Stromal cell of bone marrow (primary cell): ENCODE data around the gene DOLK.
"Not testable (repeated sequence)": the region's sequence is repeated elsewhere in the genome, so short reads cannot be mapped to it uniquely, and the experiment has no call there.

Experiments
- DNase-seq: peaks from one replicate; pipeline ENCODE4 v3.0.0-alpha.2; 2012; ENCODE audit warnings: low read depth

The DOLK gene

DNA sequence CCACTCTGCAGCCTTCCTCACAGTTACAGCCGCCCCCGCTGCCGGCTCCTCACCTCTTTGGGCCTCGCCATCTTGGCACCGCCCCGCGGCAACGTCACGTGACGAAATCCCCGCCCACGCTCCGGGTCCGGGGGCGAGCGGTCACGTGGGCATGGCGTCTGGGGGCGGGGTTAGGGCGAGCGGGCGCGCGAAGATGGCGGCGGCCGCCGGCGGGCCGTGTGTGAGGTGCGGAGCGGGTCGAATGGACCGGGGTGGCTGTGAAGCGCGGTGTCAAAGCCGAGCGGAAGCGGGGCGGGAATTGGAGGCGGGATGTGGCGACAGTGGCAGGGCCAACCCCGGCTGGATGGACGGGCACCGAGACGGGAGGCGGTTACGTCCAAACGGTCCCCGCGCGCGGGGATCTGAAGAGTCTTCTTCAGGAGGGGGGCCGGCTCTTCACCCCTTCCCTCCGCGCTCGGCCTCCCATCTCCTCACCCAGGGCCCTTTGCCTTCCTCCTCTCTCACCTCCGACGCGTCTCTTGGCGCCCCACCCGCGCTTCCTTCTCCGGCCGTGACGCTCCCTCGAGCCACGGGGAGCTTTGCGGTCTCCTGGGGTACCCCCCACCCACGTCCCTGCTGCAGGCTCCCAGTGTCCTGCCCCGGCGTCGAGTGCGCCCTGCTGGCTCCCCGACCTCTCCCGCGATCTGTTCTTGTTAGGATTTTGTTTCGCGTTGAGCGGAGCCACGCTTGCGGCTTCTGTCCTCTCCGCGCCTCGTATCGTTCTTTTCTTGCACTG, at the start of gene DOLK, which contains the start of gene NUP188:
DOLK (minus strand) TSS at position 77 of the 775 bp plus-strand sequence. CDS start 300 bp downstream, outside the sequence.
NUP188 (plus strand) TSS at position 173 of the 775 bp plus-strand sequence; CDS start at position 194, 21 bp downstream.
- DNase-seq = peak; percentile 78

DNA sequence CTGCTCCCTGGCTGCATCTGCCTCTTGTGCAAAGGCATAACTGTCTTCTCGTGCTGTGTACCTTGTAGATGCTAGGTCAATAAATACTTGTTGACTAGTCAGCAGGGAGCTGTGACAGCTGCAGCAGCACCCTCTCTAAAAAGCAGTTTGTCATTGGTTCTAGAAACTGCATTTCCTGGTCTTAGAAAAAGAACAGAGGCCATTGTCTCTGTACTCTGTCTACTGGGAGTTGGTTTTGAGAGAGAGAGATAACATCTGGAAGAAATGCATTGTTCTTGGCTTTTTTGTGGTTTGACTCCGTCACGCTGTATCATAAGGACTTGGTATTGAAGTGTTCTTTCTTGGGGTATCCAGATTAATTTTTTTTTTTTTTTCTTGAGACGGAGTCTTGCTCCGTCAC, 48.4 kb upstream of the DOLK start:
- DNase-seq = no peak

DNA sequence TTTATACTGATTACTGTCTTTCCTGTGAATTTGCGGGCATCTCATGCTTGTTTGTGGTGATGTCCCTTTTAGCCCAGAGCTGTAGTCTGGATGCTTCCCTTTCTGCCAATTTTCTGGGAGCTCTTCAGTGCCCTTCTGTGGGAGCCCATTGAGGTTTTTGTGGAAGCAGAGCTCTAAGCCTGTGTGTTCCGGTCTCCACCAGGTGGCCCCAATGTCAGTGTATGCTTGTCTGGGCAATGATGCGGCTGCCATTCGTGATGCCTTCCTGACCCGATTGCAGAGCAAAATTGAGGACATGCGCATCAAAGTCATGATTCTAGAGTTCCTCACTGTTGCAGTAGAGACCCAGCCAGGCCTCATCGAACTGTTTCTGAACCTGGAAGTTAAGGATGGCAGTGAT, 45.6 kb upstream of the DOLK start:
- DNase-seq = no peak

DNA sequence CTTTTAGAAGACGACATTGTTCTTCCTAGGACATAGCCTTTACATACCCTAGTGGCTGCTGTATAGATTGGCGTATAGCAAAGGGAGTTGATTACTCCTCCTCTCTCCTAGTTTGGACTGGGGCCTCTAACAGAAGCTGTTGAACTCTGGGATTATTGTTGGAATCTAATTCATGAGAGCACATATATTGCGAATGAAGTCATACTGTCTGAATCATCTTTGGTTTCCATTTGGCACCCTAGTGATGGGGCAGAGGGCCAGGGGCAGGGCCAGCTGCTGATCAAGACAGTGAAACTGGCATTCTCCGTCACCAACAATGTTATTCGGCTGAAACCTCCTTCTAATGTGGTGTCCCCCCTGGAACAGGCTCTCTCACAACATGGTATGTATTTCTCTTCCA, 40.4 kb upstream of the DOLK start:
- DNase-seq = peak; percentile 85

DNA sequence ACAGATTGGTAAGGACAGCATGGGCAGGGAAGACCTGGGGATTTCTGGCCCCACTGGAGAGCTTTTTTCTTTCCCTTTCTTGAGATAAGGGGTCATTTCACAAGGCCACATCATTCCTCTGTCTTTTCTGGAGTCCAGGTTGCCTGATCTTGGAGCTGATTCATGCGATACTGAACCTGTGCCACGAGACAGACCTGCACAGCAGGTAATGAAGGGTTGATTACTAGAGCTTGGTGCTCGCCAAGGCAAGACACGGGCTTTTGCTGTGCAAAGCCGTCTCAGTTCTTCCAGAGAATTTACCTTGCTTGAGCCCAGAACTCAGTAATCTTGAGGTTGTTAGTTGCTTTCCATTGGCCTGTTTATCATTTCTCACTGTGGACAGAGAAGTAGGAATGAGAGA, 39.3 kb upstream of the DOLK start:
- DNase-seq = no peak

DNA sequence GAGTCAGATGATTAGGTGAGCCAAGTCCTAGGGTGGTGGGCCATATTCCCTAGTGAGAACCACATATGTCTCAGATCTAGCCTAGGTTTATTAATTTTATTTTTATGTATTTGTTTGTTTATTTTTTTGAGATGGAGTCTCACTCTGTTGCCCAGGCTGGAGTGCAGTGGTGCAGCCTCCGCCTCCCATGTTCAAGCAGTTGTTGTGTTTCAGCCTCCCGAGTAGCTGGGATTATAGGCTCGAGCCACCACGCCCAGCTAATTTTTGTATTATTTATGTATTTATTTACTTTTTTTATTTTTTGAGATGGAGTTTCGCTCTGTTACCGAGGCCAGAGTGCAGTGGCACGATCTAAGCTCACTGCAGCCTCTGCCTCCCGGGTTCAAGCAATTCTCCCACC, 36.1 kb upstream of the DOLK start:
- no peak for DNase-seq

DNA sequence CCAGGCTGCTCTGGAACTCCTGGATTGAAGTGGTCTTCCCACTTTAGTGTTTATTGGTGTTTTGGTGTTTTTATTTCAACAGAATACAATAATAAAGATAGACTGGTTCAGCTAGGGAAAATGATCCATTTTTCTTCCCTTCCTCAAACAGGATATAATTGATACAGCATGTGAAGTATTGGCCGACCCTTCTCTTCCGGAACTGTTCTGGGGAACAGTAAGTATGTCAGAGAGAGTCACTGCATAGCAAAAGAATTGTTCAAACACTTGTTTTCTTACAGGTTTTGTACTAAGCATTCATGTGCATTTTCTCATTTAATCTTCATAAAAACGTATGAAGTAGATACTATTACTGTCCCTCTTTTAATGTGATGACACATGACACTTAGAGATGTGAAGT, 31.7 kb upstream of the DOLK start:
- no peak for DNase-seq

DNA sequence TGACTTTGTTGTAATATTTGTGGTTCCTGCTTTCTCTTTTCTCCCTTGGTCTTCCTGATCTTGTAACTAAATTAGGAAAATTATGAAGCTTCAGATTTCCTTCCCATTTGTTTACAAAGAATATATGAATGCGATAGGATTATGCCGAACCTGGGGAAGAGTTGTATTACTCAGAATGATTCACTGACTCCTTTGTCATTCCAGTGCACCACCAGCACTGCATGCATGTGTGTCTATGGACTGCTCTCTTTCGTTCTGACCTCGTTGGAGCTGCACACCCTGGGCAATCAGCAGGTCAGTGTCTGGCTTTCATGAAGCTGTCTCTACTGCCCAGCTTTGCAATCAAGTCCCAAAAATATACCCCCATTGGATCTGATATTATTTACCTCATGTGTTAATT, 25.6 kb upstream of the DOLK start:
- peak; percentile 19 for DNase-seq

DNA sequence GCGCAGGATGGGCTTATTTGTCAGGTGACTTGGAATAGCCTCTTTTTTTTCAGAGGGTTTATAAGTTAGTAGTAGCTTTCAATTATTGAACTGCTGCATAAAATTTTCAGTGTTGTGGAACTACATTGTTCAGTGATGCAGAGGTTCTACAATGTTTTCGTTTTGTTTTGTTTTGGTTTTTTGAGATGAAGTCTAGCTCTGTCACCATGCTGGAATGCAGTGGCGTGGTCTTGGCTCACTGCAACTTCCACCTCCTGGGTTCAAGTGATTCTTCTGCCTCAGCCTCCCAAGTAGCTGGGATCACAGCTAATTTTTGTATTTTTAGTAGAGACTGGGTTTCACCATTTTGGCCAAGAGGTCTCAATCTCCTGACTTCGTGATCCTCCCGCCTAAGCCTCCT, 22.1 kb upstream of the DOLK start:
- no peak for DNase-seq

DNA sequence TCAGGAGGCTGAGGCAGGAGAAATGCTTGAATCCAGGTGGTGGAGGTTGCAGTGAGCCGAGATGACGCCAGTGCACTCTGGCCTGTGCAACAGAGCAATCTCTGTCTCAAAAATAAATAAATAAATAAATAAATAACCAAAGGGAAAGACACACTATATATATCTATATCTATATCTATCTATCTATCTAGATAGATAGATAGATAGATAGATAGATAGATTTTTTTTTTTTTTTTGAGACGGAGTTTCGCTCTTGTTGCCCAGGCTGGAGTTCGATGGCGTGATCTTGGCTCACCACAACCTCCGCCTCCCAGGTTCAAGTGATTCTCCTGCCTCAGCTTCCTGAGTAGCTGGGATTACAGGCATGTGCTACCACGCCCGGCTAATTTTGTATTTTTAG, 14.0 kb upstream of the DOLK start:
- DNase-seq = not testable (repeated sequence)

DNA sequence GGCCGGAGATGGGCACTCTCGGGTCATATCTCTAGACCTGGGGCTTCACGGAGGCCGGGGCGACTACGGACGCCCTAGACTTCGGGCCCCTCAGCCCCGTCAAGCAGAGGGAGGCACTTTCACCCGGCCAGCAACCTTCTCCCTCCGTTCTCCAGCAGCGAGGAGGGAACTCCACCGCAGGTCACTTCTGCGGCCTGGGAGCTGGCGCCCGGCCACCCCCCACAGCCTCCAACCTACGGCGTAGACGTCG, 201 bp downstream of the DOLK start:
- no peak for DNase-seq

DNA sequence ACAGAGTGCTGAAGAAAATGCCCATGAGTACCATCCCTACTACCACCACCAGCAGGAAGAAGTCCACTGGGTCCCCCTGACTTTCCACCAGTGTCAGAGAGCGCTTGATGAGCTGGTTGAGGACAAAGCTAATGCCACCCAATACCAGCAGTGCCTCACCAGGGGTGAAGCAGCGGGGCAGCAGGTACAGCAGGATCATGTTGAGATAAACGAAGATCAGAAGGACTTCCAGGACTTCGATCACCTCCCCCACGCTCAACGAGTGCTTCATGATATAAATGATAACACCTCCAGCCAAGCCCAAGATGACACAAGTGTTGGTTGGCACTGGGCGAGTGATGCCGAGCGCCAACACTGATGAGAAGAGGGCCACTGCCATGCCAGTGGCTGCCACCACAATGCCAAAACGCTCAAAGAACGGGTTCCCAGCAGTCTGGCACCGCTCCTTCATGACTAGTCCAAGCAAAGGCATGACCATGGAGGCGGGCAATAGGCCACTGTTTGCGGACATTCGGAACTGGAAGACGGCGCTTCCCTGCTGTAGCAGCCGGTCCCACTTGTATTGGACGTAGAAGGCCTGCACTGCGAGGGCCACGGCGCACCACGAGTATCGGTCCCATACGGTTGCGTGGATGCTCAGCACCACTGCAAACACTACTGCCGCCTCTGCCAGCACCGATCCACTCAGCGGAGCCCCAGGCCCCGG, 679 bp downstream of the DOLK start:
- DNase-seq = no peak

DNA sequence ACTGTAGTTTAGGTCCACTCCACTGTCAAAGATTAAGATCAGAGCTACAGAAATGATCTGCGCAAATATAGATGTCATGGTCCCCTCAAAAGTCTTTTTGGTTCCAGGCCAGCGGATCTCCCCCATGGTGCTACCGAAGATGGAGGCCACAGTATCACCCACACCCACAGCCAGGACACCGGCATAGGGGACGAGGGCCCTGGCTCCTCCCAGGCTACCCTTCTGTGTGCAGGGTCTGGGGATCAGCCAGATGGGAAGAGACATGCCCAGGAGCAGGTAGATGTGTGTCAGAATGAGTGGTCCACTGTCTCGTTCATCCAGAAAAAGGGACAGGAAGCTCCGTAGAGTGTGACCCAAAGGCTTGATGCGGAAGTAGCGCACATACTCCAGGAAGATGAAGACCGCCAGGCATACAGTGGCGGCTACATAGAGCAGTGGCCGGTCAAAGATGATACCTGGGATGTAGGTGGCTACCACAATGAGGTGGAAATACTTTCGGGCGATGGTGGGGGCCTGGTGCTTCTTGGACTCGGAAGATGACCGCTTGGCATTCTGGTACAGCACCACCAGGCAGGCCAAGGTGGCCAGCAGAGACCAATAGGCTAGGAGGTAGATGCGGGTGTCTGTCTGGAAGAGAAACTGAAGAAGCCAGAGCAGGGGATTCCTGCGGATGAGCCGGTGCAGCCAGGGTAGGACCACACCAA, 1.5 kb downstream of the DOLK start:
- no peak for DNase-seq

DNA sequence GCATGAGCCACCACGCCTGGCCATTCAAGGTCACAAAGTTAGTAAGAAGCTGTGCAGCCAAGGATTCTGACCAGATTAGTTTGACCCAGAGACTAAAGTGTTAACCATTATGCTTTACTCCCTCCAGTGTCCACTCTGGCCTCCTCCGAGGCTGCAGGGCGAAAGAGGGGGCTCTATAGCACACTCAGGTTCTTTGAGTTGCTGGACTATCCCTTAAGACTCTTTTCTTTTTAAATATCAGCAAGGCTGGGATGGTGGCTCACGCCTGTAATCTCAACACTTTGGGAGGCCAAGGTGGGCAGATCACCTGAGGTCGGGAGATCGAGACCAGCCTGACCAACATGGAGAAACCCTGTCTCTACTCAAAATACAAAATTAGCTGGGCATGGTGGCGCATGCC, 2.4 kb downstream of the DOLK start:
- DNase-seq = not testable (repeated sequence)

DNA sequence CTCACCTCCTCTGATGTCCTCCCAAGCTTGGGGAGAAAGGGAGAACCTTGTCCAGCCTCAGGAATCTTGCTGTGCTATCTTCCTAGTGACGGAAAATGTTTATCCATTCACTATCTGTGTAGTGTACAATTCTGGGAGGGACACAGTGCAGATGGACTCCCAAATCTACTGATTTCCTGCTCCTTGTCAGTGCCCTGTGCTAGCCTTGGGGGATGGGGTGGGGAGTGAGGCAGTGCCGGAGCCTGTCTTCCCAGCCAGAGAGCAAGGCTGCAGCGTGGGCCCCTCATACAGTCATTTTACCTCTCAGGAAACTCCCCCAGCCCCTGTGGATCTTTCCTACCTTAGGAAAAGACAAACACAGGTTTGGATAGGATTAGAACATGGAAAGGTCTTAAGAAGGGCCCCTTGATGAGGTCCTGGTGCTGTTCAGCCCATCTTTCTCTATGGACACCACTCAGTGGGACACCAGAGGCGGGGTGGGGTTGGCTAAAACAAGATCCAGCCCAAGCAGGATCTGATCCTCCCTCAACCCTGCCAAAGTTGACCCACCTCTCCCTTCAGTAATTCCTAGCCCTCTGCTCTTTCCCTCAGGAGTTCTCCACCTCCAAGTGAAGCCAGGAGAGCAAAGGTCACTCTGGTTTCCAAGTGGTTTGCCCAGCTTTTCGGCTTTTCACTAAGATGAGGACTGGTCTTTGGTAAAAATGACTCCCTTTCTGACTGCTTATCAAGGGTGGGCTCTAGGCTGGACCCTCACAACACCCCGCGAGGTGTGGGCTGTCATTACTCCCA, 3.4 kb downstream of the DOLK start:
- no peak for DNase-seq

DNA sequence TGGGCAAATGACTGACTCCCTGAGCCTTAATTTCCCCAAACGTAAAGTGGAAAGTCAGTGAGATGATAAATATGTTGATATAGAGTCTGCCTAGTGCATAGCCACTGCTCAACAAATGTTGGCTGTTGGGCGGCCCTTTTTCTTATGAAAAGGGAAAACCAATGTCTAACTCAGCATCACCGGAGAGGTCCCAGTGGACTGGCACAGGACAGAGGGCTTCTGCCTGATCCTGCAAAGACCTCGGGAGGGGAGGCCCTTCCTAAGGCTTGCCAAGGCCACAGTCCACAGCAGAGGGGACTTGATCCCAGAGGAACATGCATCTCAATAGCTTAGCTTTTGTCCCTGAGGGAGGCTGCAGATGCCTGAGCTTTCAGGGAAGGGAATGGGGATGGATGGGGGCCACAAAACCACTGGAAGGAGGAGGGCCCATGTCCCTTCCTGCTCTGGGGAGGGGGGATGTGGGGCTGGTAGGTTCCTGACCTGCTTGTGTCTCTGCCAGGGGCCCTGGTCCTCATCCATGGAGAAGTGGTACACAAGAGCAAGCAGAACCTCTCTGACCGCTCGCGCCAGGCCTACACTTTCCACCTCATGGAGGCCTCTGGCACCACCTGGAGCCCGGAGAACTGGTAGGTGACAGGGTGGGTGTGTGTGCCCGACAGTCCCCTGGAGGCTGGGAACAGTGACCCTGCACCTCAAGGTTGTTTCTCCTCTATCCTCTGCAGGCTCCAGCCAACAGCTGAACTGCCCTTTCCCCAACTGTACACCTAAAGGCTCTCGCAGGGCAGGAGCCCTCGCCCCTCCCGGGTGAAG, 6.3 kb downstream of the DOLK start:
- no peak for DNase-seq

DNA sequence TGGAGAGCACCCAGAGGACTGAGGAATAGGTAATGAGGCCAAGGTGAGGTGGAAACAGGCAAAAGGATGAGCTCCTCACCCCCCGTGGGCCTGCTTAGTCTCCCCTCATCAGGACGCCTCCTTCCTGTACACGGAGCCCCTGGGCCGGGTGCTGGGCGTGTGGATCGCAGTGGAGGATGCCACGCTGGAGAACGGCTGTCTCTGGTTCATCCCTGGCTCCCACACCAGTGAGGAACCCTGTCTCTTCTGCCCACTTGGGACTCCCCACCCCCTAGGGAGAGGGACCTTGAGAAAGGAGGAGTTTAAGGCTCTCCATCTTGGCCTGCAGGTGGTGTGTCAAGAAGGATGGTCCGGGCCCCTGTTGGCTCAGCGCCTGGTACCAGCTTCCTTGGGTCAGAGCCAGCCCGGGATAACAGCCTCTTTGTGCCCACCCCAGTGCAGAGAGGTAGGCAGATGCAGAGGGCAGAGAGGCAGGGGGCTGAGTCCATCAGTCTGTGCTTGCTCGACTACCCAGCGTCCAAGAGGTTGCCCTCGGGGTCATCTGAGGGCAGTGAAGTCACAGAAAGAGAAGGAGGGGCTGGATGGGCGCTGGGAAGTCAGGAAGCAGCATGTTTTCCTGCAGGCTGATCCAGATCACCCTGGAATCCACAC, 7.0 kb downstream of the DOLK start:
- no peak for DNase-seq

DNA sequence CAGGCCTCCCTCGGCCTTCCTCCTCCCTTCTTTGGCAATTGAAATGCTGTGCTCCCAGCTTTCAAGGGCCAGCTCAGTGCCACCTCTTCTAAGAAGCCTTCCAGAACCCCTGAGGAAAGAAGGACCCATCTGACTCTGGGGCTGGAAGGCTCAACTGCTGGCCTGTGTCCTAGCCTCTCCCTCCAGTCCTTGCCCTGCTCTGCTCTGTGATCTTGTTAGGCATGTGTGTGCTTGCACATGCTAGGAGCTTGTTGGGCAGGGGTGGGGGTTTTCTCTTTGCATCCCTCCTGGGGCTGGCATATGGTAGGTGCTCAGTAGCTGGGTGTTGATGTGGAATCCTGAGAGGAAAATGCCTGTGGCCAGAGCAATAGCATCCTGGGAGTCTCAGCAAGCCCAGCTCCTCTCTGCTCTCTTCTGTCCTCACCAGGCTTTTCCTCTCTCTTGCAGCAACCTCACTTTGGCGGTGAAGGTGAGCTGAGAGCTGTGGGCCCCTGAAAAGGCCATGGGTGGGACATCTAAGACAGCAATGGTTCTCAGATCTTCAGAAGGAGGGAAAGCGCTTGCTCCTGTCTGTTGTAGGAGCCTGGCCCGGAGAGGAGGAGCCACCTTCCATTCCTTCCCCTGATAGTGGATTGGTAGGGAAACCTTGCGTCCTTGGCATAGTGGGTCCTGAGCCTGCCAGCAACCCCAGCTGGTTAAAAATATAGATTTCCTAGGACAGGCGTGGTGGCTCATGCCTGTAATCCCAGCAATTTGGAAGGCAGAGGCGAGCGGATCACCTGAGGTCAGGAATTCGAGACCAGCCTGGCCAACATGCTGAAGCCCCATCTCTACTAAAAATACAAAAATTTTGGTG, 9.9 kb downstream of the DOLK start:
- DNase-seq = no peak

DNA sequence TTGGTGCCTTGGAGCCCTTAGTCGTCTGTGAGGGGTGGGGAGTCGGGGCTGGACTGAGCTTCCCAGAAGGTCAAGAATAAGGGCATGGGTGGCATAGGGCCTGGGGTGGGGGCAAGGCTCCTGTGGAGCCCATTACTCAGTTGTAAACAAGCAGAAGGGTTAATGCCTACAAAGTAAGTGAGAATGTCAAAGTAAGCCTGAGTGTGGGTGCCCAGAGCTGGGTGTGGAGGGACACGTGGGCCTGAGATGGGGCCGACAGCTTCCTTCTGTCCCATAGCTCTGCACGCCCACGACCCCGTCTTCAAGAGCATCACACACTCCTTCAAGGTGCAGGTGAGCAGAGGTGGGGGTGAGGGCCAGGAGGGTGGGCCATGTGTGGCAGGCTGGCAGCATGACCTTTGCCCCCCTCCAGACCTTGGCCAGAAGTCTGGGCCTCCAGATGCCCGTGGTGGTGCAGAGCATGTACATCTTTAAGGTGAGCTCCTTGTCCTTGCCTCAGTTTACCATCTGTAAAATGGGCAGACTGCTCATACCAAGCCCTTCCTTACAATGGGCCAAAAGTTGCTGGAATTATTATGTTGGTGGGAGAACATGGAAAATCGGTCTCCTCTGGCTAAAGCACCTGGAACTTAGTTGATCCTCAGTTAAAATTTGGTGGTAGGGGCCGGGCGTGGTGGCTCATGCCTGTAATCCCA, 11.1 kb downstream of the DOLK start:
- DNase-seq = no peak
